Measurements from ENCODE around the gene HSPG2.

GRCh38 chr1:21940492-21940891 lies 3.4 kb upstream of the HSPG2 start:
- TF ChIP-seq CTCF (IDR thresholded peaks at IDR 0.05; ENCODE audit: poor library complexity, severe bottlenecking) (no peak), RAD21 (conservative IDR thresholded peaks at IDR 0.05) (no peak), TAF1 (IDR thresholded peaks at IDR 0.05; ENCODE audit: low read depth) (no peak)

Data from neural cell (in vitro differentiated cells).